NCI-H2196 (cell line): Measurements from ENCODE around the gene CDYL.

Source experiments
- DNase-seq: peaks from one replicate; lab custom pipeline; 2025; ENCODE audit not compliant: unreplicated experiment; lab: John Stamatoyannopoulos, UW

CDYL gene, protein sequence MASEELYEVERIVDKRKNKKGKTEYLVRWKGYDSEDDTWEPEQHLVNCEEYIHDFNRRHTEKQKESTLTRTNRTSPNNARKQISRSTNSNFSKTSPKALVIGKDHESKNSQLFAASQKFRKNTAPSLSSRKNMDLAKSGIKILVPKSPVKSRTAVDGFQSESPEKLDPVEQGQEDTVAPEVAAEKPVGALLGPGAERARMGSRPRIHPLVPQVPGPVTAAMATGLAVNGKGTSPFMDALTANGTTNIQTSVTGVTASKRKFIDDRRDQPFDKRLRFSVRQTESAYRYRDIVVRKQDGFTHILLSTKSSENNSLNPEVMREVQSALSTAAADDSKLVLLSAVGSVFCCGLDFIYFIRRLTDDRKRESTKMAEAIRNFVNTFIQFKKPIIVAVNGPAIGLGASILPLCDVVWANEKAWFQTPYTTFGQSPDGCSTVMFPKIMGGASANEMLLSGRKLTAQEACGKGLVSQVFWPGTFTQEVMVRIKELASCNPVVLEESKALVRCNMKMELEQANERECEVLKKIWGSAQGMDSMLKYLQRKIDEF

DNA sequence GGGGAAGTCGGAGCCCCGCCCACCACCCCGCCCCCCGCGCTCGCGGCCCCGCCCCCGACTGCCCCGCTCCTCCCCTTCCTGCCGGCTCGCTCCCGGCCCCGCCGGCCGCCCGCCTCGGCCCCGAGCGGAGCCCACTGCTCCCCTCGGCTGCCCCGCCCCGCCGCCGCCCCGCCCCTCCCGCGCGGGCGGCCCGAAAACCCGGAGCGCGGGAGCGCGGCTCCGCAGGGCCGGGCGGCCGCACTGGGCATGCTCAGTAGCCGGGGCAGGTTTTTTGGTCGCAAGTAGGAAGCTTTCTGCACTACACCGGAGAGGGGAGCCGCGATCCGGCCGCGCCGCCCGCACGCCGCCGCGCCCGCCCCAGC, at the start of gene CDYL:
CDYL (plus strand) TSS at position 274 of the 362 bp plus-strand sequence. CDS start 380 bp downstream, outside the sequence.
- DNase-seq, result peak; percentile 91

DNA sequence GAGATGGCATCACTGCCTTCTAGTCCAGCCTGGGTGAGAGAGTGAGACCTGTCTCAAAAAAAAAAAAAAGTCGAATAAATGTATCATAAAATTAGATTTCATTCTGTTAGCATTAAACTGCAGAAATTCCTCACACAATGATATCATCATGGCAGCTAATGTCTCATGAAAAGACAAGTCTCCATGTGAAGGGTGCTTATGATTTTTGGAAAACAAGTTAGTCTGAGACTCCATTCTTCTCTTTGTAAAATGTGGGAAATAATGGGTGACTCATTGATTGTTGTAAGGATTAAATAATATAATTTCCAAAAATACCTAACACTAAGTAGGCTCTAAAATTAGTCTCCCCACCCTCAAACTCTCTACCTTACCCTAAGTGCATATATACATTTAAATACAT, 49.6 kb upstream of the CDYL start:
- no peak for DNase-seq

DNA sequence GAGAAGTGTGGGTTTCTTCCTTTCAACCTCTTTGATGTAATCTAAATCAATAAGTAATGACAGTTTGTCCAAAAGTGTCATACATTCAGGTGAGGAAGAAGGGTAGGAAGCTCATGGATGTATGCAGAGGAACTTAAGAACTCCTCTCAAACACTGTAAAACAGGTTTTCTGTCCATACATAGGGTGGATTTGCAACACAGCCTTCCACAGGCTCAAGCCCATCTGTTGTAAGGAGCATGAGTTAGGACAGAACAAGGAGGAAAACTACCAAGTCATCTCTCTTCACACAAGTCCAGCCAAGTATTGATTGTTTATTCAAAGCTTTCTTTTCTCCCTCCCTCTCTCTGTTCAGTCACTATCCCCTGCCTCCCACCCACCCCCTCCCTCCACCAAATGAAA, 49.0 kb upstream of the CDYL start:
- DNase-seq, result no peak

DNA sequence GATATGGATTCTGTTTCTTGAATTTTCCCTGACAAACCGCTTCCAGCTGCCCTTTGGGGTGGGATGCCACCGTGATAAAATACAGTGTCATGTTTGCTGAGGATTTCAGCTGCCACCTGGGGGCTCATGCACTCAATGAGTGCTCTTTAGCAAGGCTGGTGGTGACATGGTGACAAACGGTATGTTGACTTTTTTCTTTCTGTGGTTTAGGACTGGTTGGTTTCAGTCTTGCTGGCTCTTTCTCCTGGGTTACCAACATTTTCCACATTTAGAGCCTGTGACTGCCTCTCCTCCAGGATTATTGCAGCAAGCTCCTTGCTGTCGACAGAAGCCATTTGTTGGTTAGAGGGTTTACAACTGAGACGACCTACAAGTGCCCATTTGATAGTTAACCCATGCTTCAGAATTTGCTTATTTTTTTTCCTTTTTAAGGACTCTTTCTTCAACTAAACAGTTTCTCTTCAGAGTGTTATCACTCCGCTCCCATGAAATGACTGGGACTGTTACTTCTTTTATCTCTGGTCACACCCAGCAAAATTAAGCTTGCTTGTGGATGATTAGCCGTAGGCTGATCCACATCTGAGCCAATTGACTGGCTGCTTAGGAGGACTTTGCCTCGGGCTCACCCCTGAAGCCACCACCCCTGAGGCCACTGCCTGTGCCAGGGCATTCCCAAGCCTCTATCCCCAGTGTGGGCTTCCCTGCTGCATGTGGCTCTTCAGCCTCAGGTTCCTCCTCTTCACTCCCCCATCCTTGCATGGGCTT, 48.4 kb upstream of the CDYL start:
- no peak for DNase-seq

DNA sequence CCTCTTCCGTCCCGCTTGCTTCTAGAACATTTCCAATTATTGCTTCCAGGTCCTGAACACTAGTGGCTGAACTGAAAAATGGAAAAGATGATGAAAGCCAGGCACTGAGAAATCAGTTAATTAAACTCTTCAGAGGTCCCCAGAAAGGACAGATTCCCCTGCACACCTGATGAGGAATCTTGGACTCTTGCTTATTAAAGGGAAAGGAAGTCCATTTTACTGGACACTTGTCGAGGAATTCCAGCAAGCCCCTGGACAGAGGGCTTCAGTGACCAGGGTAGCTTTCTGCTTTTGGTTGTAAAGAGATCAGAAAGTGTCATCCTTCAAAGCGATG, 47.8 kb upstream of the CDYL start:
- no peak for DNase-seq

DNA sequence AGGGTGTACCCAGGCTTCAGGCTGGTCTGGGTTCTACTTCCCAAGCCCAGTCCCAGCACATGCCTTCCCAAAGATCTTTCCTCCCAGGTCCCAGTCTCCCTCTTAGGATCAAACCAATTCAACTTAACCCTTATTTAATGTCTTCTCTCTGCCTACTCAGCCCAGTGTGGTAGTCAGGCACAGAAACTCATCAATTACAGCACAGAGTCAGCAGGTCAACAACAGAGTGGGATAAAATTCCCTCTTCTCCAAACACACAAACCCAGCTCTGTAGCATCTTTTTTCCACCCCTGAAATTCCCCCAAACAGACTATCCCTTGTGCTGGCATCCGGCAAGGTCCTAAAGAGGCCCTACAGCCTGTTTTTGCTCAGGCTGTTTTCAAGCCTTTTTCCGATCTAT, 47.3 kb upstream of the CDYL start:
- no peak for DNase-seq

DNA sequence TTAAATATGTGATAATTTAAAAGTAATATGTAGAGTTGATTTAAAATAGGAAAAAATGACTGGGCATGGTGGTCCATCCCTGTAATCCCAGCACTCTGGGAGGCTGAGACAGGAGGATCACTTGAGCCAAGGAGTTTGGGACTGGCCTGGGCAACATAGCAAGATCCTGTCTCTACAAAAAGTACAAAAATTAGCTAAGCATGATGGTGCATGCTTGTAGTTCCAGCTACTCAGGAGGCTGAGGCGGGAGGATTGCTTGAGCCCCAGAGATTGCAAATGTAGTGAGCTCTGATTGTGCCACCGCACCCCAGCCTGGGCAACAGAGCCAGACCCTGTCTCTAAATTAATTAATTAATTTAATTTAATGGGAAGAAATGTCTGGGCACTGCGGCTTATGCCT, 44.2 kb upstream of the CDYL start:
- DNase-seq, result no peak

DNA sequence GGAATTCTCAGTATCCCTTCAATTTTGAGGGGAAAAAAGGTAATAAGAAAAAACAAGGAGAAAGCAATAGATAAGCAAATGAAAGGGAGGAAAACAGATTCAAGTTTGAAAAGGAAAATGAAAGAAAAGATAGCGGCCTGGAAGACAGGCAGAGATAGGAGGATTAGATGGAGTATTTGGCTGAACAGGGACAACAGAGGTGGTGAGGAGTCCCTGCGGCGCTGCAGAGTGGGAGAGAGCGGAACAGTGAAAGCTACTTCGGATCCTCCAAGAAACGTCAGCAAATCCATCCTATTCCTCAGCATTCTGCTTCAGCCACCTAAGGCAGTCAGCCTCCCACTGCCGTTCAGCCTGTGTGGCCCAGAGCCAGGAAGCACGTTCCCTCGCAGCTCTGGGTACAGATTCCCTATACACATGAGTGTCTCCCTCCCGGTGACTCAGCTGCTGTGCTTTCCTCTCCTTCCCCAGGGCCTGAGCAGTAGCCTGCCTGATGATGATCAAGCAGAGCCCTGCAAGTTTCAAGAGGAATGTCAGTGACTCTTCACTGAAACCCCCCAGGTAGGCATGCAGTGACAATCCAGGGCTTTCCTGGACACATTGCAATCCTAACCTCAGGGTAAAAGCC, 43.4 kb upstream of the CDYL start:
- DNase-seq, result no peak

DNA sequence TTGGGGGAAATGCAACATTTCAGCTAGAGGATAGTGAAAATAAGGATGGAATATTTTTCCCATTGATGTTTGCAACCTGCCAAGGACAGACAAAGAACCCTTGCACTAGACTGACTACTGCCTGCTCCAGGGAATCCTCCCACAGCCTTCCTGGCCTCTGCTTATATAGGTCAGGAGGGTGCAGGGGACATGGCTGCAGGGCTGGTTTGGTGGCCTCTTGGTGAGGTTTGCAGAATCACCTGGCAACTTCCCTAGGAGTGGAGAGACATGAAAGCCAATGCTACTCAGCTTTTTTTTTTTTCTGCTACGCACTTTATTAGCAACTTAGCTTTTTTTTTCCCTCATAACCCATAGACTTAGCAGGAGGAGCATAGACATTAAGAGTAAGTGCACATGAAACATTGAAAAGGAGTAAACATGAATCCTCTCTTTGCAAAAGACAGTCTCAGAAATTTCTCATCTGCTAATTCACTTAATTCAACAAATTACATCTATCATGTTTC, 39.8 kb upstream of the CDYL start:
- DNase-seq, result no peak

DNA sequence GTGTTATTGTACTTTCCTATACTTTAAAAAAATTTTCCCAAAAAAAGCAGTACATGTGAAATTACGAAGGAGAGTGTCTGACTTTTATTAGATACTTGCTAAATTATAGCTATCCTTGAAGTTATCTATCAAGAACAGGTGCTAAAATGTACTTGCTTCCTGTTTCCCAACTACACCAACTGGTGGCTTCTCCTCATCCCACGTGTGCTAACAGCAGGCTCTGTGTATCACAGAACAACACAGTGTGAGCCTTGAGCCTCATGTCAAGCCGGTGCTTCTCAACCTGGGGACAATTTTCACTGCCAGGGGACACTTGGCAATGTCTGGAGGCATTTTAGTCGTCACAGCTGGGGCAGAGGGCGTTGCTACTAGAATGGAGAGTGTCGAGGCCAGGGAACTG, 36.2 kb upstream of the CDYL start:
- DNase-seq, result no peak

DNA sequence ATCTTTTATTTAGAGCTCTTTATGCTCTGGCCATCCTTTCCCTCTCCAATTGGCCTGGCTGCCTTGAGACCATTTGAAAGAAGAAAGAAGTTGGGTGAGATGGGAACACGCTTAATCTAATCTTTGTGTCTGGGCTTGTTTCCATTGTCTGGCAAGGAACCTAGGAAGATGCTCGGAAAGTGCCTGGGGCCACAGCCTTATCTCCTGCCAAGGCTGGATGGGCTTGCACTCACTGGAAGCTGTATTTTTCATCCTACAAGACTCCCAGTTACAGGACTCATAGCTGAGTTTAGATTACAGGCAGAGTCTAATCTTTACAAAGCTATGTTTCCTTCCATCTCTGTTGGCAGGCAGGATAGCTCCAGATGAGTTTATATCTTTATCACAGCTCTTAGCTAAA, 33.1 kb upstream of the CDYL start:
- no peak for DNase-seq

DNA sequence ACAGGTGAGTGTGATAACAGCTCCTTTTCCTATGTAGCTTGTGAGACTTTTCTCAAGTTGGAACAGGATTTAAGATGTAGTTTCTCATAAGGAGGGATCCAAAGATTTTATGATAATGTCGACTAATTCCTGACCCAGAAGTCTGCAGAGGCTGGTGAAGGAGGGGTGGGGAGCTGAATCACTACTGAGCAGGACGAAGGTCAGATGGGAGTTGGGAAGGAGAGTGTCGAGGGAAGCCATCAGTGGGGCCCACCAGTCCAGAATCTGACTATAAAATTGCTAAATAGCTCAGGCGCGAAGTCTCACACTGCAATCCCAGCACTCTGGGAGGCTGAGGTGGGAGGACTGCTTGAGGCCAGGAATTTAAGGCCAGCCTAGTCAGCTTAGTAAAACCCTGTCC, 32.3 kb upstream of the CDYL start:
- DNase-seq, result no peak

DNA sequence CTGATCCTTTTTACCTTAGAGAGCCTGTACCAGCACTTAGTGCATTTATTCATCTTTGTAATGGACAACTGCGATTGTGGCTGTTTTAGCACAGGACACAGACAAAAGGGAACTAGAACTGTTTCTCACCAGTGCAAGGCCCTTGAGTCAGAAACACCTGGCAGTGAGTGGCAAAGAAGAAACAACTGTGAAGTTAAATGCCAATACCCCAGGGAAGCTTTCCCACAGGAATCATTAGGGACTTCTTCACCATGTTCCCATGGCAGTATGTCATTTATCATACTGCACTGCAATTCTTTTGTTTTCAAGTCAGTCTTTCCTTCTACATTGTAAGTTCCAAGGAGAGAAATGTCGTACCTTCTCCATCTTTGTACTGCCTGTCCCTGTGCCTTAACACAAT, 28.6 kb upstream of the CDYL start:
- DNase-seq, result no peak

DNA sequence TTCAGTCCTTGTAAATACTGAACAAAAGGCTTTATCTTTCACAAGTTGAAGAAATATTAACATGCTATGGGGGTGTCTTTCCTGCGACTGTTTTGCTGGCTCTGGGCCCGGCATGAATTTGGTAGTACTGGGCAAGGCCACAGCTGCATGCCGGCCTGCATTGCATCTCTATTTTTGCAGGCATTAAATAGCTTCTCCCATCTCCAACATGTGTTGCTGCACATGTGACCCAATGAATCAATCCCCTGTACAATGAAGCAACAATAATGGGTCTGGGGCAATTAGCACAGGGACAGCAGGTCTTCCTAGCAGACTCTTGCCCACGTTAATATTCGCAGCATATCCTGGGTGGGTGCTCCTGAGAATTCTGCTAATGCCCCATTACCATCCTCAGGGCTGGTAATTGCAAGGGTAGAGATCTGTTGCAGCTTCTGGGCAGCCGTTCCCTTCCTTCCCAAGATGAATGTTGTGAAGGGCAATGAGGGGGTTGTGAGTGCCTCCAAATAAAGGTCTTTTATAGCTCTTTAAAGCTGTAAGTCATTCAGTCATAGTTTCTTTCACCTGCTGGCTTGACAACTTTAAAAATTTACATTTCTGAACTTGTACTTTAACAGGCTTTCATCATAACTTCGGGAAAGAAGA, 24.3 kb upstream of the CDYL start:
- no peak for DNase-seq

DNA sequence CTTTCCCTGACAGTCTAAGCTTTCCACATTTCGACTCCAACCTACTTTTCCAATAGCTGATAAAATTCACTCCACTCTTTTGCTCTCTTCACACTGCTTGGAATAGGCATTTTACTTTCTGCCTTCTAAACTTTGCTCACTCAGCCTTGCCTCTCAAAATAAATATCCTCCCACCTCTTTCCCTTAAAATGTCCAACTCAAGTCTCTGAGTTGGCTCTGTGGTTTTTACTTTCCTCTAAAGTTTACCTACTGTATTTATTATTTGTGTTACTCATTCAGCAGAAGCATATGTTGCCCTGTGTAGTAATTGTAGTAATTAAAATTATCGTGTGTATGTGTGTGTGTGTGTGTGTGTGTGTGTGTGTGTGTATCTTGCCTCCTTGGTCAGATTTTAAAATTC, 20.0 kb upstream of the CDYL start:
- DNase-seq, result no peak

DNA sequence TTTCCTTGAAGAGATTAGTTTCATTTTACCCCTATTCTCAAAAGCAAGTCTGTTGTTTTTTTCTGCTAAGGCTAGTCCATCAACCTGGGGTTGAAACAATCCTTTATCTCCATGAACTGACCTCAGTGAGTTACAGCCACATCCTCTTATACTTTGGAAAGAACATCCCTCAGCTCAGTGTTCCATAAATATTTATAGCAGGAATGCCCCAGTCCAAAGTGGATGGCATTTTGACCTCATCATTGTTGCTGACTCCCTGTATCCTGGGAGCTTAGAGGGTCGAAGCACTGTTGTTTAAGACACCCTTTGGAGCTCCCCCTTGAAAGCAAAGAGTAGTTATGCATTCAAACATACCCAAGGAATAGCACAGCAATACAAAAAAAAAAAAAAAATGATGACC, 16.2 kb upstream of the CDYL start:
- no peak for DNase-seq

DNA sequence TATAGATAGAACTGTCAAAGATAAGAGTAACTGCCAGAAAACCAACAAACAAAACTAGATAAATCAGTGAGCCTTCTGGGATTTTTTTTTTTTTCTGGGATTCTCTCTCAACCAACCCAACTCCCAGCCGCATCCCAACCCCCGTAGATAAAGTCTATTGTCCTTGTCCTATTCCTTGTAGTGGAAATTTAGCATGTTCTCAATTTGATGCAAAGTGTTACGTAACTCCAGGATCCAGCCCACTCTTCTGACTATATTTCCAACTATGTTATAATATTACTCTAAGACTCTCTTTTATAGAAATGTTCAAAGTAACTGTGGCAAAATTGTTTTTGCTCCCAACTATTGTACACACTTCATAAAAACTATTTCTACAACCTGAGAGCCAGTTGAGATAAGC, 15.4 kb upstream of the CDYL start:
- DNase-seq, result no peak

DNA sequence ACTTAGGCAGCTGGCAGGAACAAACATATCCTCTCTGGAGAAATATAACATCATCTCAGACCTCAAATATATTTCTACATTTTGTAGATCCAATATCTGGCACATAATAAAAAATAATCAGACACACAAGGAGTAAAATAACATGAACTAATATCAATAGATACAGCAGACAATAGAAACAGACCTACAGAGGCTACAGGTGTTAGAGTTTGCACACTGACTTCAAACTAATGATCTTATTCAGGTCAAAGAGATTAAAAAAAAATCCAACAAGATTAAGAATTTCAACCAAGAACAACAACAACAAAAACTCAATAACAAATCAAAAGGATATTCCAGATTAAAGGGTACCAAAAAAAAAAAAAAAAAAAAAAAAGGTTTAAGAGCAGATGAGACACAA, 13.9 kb upstream of the CDYL start:
- no peak for DNase-seq

DNA sequence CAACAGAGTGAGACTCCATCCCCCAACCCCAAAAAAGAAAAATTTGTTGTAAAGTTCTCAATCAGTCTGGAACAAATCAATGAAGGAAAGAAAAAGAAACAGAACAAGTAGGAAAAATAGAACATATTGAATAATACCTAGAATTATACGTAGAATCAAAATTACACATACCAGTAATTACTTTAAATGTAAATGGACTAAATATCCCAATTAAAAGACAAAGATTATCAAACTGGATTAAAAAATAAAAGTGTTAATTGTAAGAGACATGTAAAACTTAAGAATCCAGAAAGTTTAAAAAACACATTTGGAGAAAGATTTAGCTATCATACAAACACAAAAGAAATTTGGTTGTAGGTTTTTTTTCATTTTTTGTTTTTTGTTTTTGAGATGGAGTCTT, 12.3 kb upstream of the CDYL start:
- no peak for DNase-seq

DNA sequence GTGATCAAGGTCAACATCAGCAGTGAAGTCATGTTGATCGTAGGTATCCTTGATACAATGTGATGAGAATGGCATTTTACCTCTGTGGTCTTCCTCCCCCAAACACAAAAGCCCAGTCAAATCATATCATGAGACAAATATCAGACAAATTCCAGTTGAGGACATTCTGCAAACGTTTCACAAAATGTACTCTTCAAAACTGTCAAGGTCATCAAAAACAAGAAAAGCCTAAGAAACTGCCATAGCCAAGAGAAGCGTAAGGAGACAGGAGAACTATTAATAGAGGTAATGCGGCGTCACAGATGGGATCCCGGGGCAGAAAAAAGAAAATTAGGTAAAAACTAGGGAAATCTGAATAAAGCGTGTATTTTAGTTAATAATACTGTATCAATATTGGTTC, 7.4 kb upstream of the CDYL start:
- DNase-seq, result no peak

DNA sequence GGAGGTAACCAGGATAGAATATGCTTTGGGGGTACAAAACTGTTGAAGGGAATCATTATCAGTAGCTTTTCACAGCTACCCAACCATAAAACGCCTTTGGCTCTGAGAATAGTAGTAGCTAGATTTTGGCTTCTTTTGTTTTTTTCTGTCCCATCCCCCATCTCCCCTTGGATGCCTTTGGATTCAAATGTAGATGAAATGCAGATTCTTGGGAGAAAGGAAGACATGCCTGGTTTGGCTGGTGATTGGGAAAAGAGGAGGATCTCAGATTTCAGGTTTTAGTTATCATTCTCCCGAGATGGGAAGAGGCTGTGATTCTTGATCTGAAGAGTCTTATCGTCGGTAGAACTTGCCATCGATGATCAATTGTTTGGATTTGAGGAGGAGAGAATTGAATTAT, 3.5 kb upstream of the CDYL start:
- no peak for DNase-seq
